HCT116 (cell line): ENCODE data around the gene TYRP1. TPM values are rescaled to one million over a fixed set of nuclear protein-coding genes. Genes with fewer than 3 reads are reported as not detected.

Experiments
- ATAC-seq: fragments of 200-7000 bp; cut with Tn5 transposase; 2 replicates; pipeline ENCODE4 v1.9.1; 2020; ENCODE audit warnings: mild to moderate bottlenecking, moderate library complexity
- BruUV-seq: library from RNA; stranded (reverse); fragments of 400-500 nt; replicated peaks from 2 replicates; lab custom pipeline; 2021; lab: Mats Ljungman, UMichigan
- CTCF ChIA-PET: fragments of 300-600 bp; sonication (Branson Sonifier 250); formaldehyde crosslinking; loops from one replicate; lab custom pipeline; 2021; ENCODE audit warnings: antibody characterized with exemption; lab: Charles Lee
- POLR2A ChIA-PET: fragments of 300-600, 350-600 bp; sonication (Branson Sonifier 250); formaldehyde crosslinking; loops from one replicate; lab custom pipeline; 2021; ENCODE audit warnings: antibody characterized with exemption; lab: Charles Lee
- RAD21 ChIA-PET, 2 experiments: fragments of 300-600 bp; sonication (Branson Sonifier 250); formaldehyde crosslinking; loops; one replicate each; lab custom pipeline; 2023; ENCODE audit warnings: low total read pairs in 2 of 2; ENCODE audit not compliant: uncharacterized antibody in 2 of 2, unreplicated experiment in 2 of 2, low non-redundant PET in 1 of 2; lab: Charles Lee
- DNase-seq: peaks from one replicate; pipeline ENCODE4 v3.0.0-alpha.2; 2010; ENCODE audit warnings: low read depth, low spot score
- H2AFZ ChIP-seq: fragments of 200-600 bp; shearing (Covaris generic), sonication (generic); 2 replicates; pipeline ENCODE4 v1.6.1; 2017; ENCODE audit warnings: low read depth, mixed run types, mixed read lengths, antibody characterized with exemption, low read length; ENCODE audit not compliant: poor library complexity, severe bottlenecking
- H3K27ac ChIP-seq: 2 replicates; pipeline ENCODE4 v1.5.1; 2012; ENCODE audit warnings: low read depth, low read length
- H3K27me3 ChIP-seq: fragments of 200-600 bp; sonication (generic); 2 replicates; pipeline ENCODE4 v1.6.1; 2016; ENCODE audit warnings: mixed run types, low read length, mixed read lengths; ENCODE audit not compliant: insufficient read depth
- H3K36me3 ChIP-seq, 2 experiments: fragments of 200-500 bp in 1 of 2; fragments of 200-600 bp in 1 of 2; sonication (Bioruptor generic) in 1 of 2; sonication (generic) in 1 of 2; 2 replicates each; pipeline versions ENCODE4 v1.5.1 to v1.6.1; 2014 to 2016; ENCODE audit warnings: low read length in 2 of 2, inconsistent platforms in 1 of 2, mixed read lengths in 1 of 2, mixed run types in 1 of 2; ENCODE audit not compliant: insufficient read depth in 2 of 2, control insufficient read depth in 1 of 2
- H3K4me1 ChIP-seq, 2 experiments: fragments of 200-600 bp in 1 of 2; sonication (generic) in 1 of 2; 2 replicates each; pipeline versions ENCODE4 v1.5.1 to v1.6.1; 2012 to 2017; ENCODE audit warnings: low read length in 2 of 2, inconsistent platforms in 1 of 2, mild to moderate bottlenecking in 1 of 2, mixed read lengths in 1 of 2, mixed run types in 1 of 2, moderate library complexity in 1 of 2; ENCODE audit not compliant: insufficient read depth in 2 of 2, control insufficient read depth in 1 of 2
- H3K4me2 ChIP-seq: fragments of 200-600 bp; sonication (generic); 2 replicates; pipeline ENCODE4 v1.6.1; 2017; ENCODE audit warnings: mixed run types, low read length, mixed read lengths
- H3K4me3 ChIP-seq, 2 experiments: fragments of 200-600 bp in 1 of 2; sonication (generic) in 1 of 2; replicated peaks in 1 of 2; 2 replicates each; pipeline ENCODE4 v1.5.1; 2011 to 2016; ENCODE audit warnings: low read length in 2 of 2, control low read depth in 1 of 2, low read depth in 1 of 2, mild to moderate bottlenecking in 1 of 2, mixed read lengths in 1 of 2, mixed run types in 1 of 2
- H3K79me2 ChIP-seq: fragments of 200-600 bp; sonication (generic); 2 replicates; pipeline ENCODE4 v1.6.1; 2017; ENCODE audit warnings: mild to moderate bottlenecking, mixed run types, low read length, moderate library complexity, mixed read lengths; ENCODE audit not compliant: insufficient read depth
- H3K9ac ChIP-seq: fragments of 200-600 bp; sonication (generic); 2 replicates; pipeline ENCODE4 v1.6.1; 2016; ENCODE audit warnings: low read length, mixed read lengths
- H3K9me2 ChIP-seq: fragments of 200-600 bp; sonication (generic), shearing (Covaris generic); 2 replicates; pipeline ENCODE4 v1.6.1; 2017; ENCODE audit warnings: mixed run types, mild to moderate bottlenecking, moderate library complexity; ENCODE audit not compliant: insufficient read depth
- H3K9me3 ChIP-seq, 2 experiments: fragments of 200-500 bp in 1 of 2; fragments of 200-600 bp in 1 of 2; sonication (Bioruptor generic) in 1 of 2; sonication (generic) in 1 of 2; 2 replicates each; pipeline ENCODE4 v1.6.1; 2014 to 2017; ENCODE audit warnings: low read length in 2 of 2, mixed read lengths in 2 of 2, inconsistent platforms in 1 of 2, low read depth in 1 of 2, mild to moderate bottlenecking in 1 of 2, mixed run types in 1 of 2, moderate library complexity in 1 of 2; ENCODE audit not compliant: control insufficient read depth in 1 of 2, insufficient read depth in 1 of 2
- H4K20me1 ChIP-seq: fragments of 200-600 bp; sonication (generic), shearing (Covaris generic); 2 replicates; pipeline ENCODE4 v1.6.1; 2017; ENCODE audit warnings: mixed run types, mild to moderate bottlenecking, moderate library complexity; ENCODE audit not compliant: insufficient read depth
- CEBPB ChIP-seq: IDR thresholded peaks from 2 replicates; pipeline ENCODE4 v1.6.1; 2012; ENCODE audit warnings: low read depth
- EGR1 ChIP-seq: IDR thresholded peaks from 2 replicates; pipeline ENCODE4 v1.6.1; 2012; ENCODE audit warnings: low read depth
- ELF1 ChIP-seq: IDR thresholded peaks from 2 replicates; pipeline ENCODE4 v1.6.1; 2012; ENCODE audit warnings: low read depth, borderline replicate concordance
- EZH2 ChIP-seq: fragments of 200-600 bp; sonication (generic); IDR thresholded peaks from 2 replicates; pipeline ENCODE4 v1.6.1; 2017; ENCODE audit warnings: antibody characterized with exemption, mixed run types
- EZH2phosphoT487 ChIP-seq: fragments of 200-600 bp; IDR thresholded peaks from 2 replicates; pipeline ENCODE4 v1.6.1; 2018; ENCODE audit warnings: antibody characterized with exemption, borderline replicate concordance
- FOSL1 ChIP-seq: IDR thresholded peaks from 2 replicates; pipeline ENCODE4 v1.6.1; 2012; ENCODE audit warnings: low read depth
- MAX ChIP-seq: IDR thresholded peaks from 2 replicates; pipeline ENCODE4 v1.6.1; 2012
- RAD21 ChIP-seq: IDR thresholded peaks from 2 replicates; pipeline ENCODE4 v1.6.1; 2012; ENCODE audit warnings: low read depth, mild to moderate bottlenecking
- SIN3A ChIP-seq: IDR thresholded peaks from 2 replicates; pipeline ENCODE4 v1.6.1; 2012; ENCODE audit warnings: low read depth
- SP1 ChIP-seq: IDR thresholded peaks from 2 replicates; pipeline ENCODE4 v1.6.1; 2012; ENCODE audit warnings: low read depth
- SRF ChIP-seq: IDR thresholded peaks from 2 replicates; pipeline ENCODE4 v1.6.1; 2012; ENCODE audit warnings: low read depth
- YY1 ChIP-seq: IDR thresholded peaks from 2 replicates; pipeline ENCODE4 v1.6.1; 2011; ENCODE audit warnings: low read length, low read depth, moderate library complexity, mild to moderate bottlenecking; ENCODE audit not compliant: insufficient replicate concordance; ENCODE audit errors: extremely low read depth
- ZBTB33 ChIP-seq: IDR thresholded peaks from 2 replicates; pipeline ENCODE4 v1.6.1; 2011; ENCODE audit warnings: mild to moderate bottlenecking, low read length, moderate library complexity; ENCODE audit not compliant: insufficient replicate concordance; ENCODE audit errors: extremely low read depth
- intact Hi-C: fragments of 100-400 bp; cut with micrococcal nuclease; formaldehyde crosslinking; loops from 2 replicates; pipeline ENCODE4 v1.10.0; 2022
- total RNA-seq: library from RNA; stranded (reverse); gene quantifications from one replicate; pipeline ENCODE4 v1.2.1, GENCODE V29; 2021; ENCODE audit not compliant: unreplicated experiment
- TF ChIP-seq, protein P1 (sequence below), 3 experiments: fragments of 200-600 bp in 1 of 3; sonication (generic) in 1 of 3; IDR thresholded peaks in 2 of 3; conservative IDR thresholded peaks in 1 of 3; 2 replicates each; pipeline ENCODE4 v1.5.1; 2012 to 2017; ENCODE audit warnings: low read depth in 2 of 3, low read length in 2 of 3, antibody characterized with exemption in 1 of 3, borderline replicate concordance in 1 of 3, control low read depth in 1 of 3, mild to moderate bottlenecking in 1 of 3, mixed read lengths in 1 of 3, mixed run types in 1 of 3, moderate library complexity in 1 of 3; ENCODE audit not compliant: insufficient read depth in 1 of 3
- TF ChIP-seq, protein P2 (sequence below): IDR thresholded peaks from 2 replicates; pipeline ENCODE4 v1.6.1; 2012

TYRP1 gene
- total RNA-seq, 1 experiment from 2014 or later = not detected

GRCh38 chr9:12666813-12667212 is 26.4 kb upstream of the TYRP1 start:
- intact Hi-C loops = no loop called here
- no peak overlapping the region for H3K4me2 ChIP-seq
- no peaks in the 10 kb centered on the region for H3K4me1 ChIP-seq
- TF ChIP-seq FOSL1 = no peak
- TF ChIP-seq RAD21 = peak; percentile 34; the same call in 1 of the 2 replicates
- TF ChIP-seq CEBPB = no peak
- TF ChIP-seq ELF1 = no peak
- TF ChIP-seq SP1 = no peak
- TF ChIP-seq, protein P1, sequence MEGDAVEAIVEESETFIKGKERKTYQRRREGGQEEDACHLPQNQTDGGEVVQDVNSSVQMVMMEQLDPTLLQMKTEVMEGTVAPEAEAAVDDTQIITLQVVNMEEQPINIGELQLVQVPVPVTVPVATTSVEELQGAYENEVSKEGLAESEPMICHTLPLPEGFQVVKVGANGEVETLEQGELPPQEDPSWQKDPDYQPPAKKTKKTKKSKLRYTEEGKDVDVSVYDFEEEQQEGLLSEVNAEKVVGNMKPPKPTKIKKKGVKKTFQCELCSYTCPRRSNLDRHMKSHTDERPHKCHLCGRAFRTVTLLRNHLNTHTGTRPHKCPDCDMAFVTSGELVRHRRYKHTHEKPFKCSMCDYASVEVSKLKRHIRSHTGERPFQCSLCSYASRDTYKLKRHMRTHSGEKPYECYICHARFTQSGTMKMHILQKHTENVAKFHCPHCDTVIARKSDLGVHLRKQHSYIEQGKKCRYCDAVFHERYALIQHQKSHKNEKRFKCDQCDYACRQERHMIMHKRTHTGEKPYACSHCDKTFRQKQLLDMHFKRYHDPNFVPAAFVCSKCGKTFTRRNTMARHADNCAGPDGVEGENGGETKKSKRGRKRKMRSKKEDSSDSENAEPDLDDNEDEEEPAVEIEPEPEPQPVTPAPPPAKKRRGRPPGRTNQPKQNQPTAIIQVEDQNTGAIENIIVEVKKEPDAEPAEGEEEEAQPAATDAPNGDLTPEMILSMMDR (IDR thresholded peaks at IDR 0.05 in 2 of 3, conservative IDR thresholded peaks at IDR 0.05 in 1 of 3; ENCODE audit: borderline replicate concordance in 1 of 3, insufficient read depth in 1 of 3, low read depth in 2 of 3, low read length in 2 of 3) = peak in 1 of 3 experiments; percentile 59; a peak in 3 of 6 replicates
- no peaks in the 10 kb centered on the region for H4K20me1 ChIP-seq
- ChIA-PET RAD21 (no interaction called here), CTCF (no interaction called here), POLR2A (no interaction called here)
- no peak overlapping the region for H2AFZ ChIP-seq
- no peaks in the 10 kb centered on the region for H3K9me3 ChIP-seq
- H3K9me2 ChIP-seq = no peaks in the 10 kb centered on the region
- BruUV-seq = no TSS peak
- ATAC-seq (peak; percentile 74), DNase-seq (no peak)
- H3K4me3 ChIP-seq = no peak overlapping the region
- H3K27me3 ChIP-seq = no peaks in the 10 kb centered on the region
- no peaks in the 10 kb centered on the region for H3K36me3 ChIP-seq
- no peak overlapping the region for H3K9ac ChIP-seq
- no peaks in the 10 kb centered on the region for H3K79me2 ChIP-seq
- no peak overlapping the region for H3K27ac ChIP-seq

DNA sequence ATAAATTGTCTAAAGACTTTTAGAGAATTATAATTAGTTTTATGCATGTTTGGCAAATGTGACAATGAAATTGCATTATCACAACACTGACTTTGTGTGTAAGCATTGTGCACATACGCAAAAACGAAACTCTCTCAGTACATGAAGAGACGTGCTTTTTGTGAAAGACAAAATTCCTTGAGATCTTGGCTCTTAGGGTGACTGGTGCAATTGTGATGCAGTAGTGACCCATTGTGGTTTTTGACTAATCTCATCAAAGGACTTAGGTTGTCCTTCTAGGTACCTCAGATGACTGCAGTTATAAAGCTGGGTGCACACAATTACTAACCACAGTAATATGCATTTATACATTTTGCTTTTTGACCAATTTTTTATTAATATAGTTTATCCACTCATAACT is 25.3 kb upstream of the TYRP1 start:
- ATAC-seq (no peak), DNase-seq (no peak)
- no peak overlapping the region for H3K4me2 ChIP-seq
- no peak overlapping the region for H3K9ac ChIP-seq
- H3K9me3 ChIP-seq = no peaks in the 10 kb centered on the region
- ChIA-PET CTCF (interaction anchor here (1.3 kb wide), 1 partner anchor 27 kb away, joined by 3 read pairs; no protein-coding TSS in a partner anchor), RAD21 (no interaction called here), POLR2A (no interaction called here)
- H2AFZ ChIP-seq = no peak overlapping the region
- H3K4me1 ChIP-seq = no peaks in the 10 kb centered on the region
- no peaks in the 10 kb centered on the region for H3K36me3 ChIP-seq
- no peaks in the 10 kb centered on the region for H4K20me1 ChIP-seq
- BruUV-seq = no TSS peak
- H3K27me3 ChIP-seq = no peaks in the 10 kb centered on the region
- H3K27ac ChIP-seq = no peak overlapping the region
- no peak overlapping the region for H3K4me3 ChIP-seq
- no peaks in the 10 kb centered on the region for H3K9me2 ChIP-seq
- intact Hi-C loops = no loop called here
- H3K79me2 ChIP-seq = no peaks in the 10 kb centered on the region
- TF ChIP-seq YY1 (no peak), EZH2 (no peak), RAD21 (no peak), EZH2phosphoT487 (no peak), MAX (no peak), FOSL1 (no peak), SRF (no peak), SIN3A (no peak), ZBTB33 (no peak), CEBPB (no peak), EGR1 (no peak)
- TF ChIP-seq, protein P2, sequence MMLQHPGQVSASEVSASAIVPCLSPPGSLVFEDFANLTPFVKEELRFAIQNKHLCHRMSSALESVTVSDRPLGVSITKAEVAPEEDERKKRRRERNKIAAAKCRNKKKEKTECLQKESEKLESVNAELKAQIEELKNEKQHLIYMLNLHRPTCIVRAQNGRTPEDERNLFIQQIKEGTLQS = no peak
